Activated CD8-positive, alpha-beta memory T cell treated with anti-CD3 and anti-CD28 coated beads, Interleukin-2, amount 50 U/mL, for 4 hours (primary cell): ENCODE measurements around the gene OSCP1.
"Not testable (repeated sequence)": the region's sequence is repeated elsewhere in the genome, so short reads cannot be mapped to it uniquely, and the experiment has no call there.

Experiments
- DNase-seq: peaks from one replicate; pipeline ENCODE4 v3.0.0-alpha.2; 2020

The OSCP1 gene, protein sequence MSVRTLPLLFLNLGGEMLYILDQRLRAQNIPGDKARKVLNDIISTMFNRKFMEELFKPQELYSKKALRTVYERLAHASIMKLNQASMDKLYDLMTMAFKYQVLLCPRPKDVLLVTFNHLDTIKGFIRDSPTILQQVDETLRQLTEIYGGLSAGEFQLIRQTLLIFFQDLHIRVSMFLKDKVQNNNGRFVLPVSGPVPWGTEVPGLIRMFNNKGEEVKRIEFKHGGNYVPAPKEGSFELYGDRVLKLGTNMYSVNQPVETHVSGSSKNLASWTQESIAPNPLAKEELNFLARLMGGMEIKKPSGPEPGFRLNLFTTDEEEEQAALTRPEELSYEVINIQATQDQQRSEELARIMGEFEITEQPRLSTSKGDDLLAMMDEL

GRCh38 chr1:36450270-36450918, at the start of gene OSCP1:
Gene OSCP1 (minus strand): TSS chr1:36450451. CDS start chr1:36450369, 82 bp downstream.
- peak; percentile 84 for DNase-seq

GRCh38 chr1:36497207-36497606, 47.0 kb upstream of the OSCP1 start:
- DNase-seq = no peak

DNA sequence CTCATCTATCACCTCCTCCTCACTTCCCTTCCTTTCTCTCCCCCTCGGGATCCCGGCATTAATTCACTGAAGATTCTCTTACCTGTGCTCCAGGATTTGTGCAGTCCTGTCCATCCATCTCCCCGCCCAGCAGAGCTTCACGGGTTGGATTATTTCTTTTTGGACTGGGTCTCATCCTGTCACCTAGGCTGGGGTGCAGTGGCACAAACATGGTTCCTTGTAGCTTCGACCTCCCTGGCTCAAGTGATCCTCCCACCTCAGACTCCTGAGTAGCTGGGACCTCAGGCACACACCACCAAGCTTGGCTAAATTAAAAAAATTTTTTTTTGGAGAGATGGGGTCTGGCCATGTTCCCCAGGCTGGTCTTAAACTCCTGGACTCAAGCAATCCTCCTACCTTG, 44.7 kb upstream of the OSCP1 start:
- DNase-seq = no peak

- DNase-seq = no peak
These were observed 43.3 kb upstream of the OSCP1 start for GRCh38 chr1:36493524-36493923.

DNA sequence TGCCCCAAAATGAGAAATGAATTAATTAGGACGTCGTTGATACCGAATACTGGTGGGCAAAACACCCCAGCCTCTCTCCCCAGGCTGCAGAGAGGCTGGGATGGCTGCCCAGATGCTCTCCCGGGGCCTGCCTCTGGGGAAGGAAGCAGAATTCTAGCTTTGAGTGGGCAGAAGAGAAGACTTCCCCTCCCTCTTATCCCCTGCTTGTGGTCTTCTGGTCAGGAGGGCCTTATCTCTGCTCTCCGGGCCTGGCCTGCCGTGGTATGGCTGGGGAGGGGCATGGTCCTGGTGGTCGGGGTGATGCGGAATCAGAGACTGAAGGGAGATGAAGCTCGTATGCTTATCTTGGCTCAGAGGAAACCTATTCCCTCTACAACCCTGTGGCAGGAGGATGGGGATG, 42.2 kb upstream of the OSCP1 start:
- no peak for DNase-seq

DNA sequence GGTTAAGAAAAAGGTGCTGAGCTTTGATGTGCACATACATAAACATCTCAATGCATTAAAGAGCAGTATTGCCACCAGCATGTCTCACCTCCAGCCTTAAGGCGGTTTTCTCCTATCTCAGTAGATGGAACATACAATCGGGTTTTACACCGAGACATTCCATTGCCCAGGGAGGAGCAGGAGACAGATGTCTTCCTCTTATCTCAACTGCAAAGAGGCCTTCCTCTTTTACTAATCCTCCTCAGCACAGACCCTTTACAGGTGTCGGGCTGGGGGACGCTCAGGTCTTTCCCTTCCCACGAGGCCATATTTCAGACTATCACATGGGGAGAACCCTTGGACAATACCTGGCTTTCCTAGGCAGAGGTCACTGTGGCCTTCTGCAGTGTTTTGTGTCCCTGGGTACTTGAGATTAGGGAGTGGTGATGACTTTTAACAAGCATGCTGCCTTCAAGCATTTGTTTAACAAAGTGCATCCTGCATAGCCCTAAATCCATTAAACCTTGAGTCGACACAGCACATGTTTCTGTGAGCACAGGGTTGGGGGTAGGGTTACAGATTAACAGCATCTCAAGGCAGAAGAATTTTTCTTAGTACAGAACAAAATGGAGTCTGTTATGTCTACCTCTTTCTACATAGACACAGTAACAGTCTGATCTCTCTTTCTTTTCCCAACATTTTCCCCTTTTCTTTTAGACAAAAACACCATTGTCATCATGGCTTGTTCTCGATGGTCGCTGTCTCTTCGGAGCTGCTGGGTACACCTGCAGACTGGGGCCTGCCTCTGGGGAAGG, 39.2 kb upstream of the OSCP1 start:
- DNase-seq = not testable (repeated sequence)

GRCh38 chr1:36487906-36488305, 37.7 kb upstream of the OSCP1 start:
- DNase-seq = no peak

DNA sequence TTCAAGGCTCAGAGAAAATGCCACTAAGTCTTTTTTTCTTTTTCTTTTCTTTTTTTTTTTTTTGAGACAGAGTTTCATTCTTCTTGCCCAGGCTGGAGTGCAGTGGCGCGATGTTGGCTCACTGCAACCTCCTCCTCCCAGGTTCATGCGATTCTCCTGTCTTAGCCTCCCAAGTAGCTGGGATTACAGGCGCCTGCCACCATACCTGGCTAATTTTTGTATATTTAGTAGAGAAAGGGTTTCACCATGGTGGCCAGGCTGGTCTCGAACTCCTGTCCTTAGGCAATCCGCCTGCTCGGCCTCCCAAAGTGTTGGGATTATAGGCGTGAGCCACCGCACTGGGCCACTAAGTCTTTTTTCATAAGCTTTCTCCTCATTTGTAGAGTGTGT, 37.1 kb upstream of the OSCP1 start:
- not testable (repeated sequence) for DNase-seq

DNA sequence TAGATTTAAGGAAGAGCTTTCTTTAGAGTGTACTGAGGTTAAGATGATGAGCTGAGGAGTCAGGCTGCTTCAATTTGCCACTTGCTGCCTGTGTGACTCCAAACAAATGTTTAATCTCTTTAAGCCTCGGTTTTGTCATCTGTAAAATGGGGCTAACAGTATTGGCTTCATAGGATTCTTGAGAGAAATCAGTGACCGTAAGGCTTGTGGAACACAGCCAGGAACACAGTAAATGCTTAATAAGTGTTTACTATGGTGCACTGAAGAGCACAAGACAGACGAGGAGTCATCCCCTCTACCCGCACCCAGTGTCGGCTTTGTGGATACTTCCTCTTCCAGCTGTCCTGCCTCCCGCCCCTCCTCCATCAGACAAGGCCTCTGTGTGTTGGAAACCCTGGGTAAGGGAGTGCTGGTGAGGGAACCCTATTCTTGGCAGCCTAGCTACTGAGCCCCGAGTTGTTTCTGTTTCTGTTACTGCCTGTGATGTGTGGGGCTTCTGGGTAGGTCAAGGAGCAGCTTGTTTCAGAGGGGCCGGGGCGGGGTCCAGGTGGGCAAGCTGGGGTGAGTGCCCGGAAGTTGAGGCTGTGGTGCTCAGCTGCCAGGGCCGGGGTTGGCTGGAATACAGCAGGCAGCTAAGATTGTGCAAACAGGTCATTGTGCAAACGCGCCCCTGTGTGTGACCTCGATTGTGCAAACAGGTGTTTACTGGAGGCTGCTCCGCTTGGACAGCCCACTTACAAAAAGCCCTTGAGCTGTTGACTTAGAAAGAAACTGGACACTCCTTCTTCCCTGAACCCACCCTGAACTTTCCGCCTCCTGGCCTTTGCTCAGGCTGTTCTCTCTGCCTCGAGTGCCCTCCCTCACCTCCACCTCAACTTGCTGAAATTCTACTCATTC, 36.4 kb upstream of the OSCP1 start:
- DNase-seq = no peak

DNA sequence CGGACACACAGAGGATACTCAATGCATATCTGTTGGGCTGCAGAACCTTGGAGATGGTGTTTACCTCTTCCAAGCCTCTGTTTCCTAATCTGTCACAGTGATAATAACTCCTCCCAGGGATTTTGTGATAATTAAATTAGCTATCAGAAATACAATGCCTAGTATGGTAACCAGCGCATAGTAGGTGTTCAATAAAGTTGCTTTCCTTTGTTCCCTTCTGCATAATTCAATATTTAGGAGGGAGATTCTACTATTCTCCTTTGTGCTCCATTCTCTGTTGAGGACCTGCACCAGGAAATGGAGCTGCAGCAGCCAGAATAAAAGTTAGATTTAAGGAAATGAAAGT, 35.8 kb upstream of the OSCP1 start:
- DNase-seq = no peak

- DNase-seq = no peak
These were observed 33.8 kb upstream of the OSCP1 start for GRCh38 chr1:36484099-36484498.

DNA sequence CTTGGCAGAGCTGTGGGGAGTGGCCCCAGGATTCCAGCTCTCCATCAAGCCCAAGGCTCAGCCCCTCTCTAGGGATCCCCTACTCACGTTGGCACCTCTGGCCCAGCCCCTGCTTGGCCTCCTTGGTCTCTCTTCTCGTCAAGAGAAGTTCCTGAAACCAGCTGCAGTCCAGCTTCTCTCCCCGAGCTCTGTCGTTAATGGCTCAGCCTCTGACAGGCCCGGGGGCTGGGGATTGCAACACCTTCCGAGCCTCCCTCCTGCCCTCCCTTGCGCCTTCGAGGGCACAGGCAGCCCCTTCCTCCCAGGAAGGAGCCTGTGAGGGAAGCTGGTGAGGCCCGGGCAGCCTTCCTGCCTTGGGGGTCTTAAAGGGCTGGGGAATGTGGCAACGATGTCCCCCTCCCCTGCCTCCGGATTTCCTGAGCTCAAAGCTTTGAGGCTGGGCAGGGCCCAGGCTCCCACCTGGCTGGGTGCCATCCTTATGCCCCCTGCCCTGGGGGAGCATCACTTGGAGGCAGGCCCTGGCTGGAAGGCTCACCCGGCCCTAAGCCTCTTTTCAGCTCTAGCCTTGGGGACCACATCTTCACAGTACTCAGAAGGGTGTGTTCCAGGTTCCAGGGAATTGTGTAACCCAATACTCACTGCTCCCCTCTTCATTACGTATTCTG, 32.6 kb upstream of the OSCP1 start, which contains the start of gene CSF3R:
Gene CSF3R, minus strand, starts transcription at position 190 of the 665 bp plus-strand sequence. CDS start 3,417 bp downstream, outside the sequence.
- DNase-seq = no peak

GRCh38 chr1:36481771-36482723, 31.8 kb upstream of the OSCP1 start:
- no peak for DNase-seq

DNA sequence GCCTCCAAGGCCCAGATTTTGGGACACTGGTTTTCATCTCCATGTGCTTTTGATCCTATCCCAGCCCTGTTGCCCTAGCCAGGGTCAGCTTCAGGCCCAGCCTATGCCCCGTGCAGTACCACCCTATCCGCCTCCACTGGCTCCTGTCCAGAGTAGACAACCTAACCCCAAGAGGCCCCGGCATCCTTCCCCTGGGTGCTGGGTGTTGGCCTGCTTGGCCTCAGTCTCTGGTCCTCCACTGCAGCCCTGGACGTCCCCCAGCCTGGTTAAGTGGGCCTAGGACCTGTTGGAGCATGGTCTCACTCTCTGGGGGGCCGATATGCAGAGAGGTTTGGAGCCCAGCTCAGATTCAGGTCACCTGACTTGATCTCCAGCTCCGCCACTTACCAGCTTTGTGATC, 30.8 kb upstream of the OSCP1 start:
- DNase-seq = no peak

DNA sequence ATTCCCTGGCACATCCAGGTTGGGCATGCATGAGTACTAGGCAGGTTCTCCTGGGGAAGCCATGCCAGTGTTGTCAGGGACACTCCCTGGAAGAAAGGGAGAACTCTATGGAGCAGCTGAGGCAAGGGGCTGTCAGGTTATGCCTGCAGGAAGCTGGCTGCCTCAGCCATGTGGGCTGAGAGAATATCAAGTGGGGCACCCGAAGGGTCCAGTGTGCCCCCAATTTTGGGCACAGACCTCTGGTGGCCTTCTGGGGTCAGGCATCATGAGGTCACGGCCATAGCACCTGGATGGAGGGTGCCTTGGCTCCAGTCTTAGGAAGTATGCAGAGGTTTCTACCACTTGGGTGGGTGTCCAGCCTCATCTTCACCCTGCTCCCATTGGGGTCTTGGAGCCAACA, 29.9 kb upstream of the OSCP1 start:
- DNase-seq = no peak

GRCh38 chr1:36479505-36480051, 29.3 kb upstream of the OSCP1 start:
- no peak for DNase-seq

- DNase-seq = not testable (repeated sequence)
These were observed 27.4 kb upstream of the OSCP1 start for GRCh38 chr1:36477615-36478014.

GRCh38 chr1:36476945-36477344, 26.7 kb upstream of the OSCP1 start:
- no peak for DNase-seq

DNA sequence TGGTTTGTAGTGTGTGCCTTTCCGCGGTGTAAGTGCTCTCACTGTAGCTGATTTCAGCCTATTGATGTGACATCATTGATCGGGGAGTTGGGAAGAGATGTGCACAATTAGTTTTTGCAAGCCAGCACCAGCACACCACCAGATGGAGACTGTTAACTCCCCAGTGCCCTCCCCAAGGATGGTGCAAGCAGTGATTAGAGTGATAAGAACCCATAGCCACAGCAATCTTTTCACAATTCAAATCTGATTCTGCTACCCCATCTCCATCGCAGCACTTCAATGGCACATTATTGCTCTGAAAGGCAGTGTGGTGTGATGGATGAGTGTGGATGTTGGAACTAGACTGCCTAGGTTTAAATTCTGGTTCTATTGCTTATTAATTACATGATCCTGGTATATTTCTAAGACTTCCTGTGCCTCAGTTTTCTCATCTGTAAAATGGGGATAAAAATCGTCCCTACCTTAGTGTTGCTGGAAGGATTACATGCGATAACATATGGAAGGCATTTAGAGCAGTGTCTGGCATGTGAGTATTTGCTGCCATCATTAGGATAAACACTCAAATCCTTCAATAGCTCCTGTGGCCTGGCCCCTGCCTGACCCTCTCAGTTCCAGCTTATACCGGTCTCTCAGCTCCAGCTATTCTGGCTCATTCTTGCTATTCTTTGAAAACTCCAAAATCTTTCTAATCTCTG, 25.8 kb upstream of the OSCP1 start:
- no peak for DNase-seq

DNA sequence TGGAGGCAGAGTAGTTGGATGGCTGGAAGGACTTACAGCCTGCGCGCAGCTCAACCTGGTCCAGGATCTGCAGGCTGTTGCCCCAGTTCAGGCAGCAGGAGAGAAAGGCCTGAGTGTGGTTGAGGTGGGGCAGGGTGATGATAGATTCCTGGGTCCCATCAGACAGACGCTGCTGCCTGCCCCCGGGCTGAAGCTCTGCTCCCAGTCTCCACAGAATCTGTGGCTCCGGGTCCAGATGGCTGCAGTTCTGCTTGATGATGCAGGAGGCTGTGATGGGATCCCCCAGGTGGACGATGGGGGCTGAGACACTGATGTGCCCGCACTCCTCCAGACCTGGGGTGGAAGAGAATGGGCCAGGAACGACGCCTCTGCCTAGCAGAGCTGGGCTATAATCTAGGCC, 25.1 kb upstream of the OSCP1 start:
- DNase-seq = no peak
